Measurements from ENCODE around the gene TAF1D. TPM values are rescaled to one million over a fixed set of nuclear protein-coding genes. Genes with fewer than 3 reads are reported as not detected.
"Not testable (repeated sequence)": the region's sequence is repeated elsewhere in the genome, so short reads cannot be mapped to it uniquely, and the experiment has no call there.

Gene TAF1D
- total RNA-seq, 1 donor from 2014 or later: 148 TPM

DNA sequence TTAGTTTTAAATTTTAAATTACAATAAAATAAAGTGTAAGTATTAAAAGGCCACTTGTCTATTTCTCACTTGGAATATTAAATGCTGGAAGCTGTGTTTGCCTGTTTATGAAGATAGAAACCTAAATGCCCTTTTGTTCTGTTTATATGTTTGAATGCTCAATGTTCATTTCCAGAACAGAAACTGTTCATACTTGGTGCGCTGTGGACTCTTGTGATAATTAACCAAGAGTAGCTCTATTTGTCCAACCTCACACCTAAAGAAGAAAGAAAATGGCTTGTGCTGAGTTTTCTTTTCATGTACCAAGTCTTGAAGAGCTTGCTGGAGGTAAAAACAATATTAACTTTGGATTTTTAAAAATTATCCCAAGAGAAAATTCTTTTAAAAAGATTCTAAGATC, 5.8 kb upstream of the TAF1D start:
- DNase-seq (ENCODE audit: extremely low spot score in 2 of 2): no peak
- TF ChIP-seq POLR2A (IDR thresholded peaks at IDR 0.05): no peak
- TF ChIP-seq POLR2AphosphoS5 (IDR thresholded peaks at IDR 0.05; ENCODE audit: insufficient read depth in 1 of 2, low read depth in 1 of 2): no peak
- TF ChIP-seq, protein P1, sequence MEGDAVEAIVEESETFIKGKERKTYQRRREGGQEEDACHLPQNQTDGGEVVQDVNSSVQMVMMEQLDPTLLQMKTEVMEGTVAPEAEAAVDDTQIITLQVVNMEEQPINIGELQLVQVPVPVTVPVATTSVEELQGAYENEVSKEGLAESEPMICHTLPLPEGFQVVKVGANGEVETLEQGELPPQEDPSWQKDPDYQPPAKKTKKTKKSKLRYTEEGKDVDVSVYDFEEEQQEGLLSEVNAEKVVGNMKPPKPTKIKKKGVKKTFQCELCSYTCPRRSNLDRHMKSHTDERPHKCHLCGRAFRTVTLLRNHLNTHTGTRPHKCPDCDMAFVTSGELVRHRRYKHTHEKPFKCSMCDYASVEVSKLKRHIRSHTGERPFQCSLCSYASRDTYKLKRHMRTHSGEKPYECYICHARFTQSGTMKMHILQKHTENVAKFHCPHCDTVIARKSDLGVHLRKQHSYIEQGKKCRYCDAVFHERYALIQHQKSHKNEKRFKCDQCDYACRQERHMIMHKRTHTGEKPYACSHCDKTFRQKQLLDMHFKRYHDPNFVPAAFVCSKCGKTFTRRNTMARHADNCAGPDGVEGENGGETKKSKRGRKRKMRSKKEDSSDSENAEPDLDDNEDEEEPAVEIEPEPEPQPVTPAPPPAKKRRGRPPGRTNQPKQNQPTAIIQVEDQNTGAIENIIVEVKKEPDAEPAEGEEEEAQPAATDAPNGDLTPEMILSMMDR (IDR thresholded peaks at IDR 0.05): no peak
- intact Hi-C loops (cut with DNase I): no loop called here
- H3K36me3 ChIP-seq: peaks cover 0 to 3% of the 10 kb centered on the region in 2 donors
- H3K4me1 ChIP-seq: no peaks in the 10 kb centered on the region
- no peak overlapping the region for H3K27ac ChIP-seq
- H3K27me3 ChIP-seq: no peaks in the 10 kb centered on the region
- H3K4me3 ChIP-seq: no peak overlapping the region
- no peaks in the 10 kb centered on the region for H3K9me3 ChIP-seq

DNA sequence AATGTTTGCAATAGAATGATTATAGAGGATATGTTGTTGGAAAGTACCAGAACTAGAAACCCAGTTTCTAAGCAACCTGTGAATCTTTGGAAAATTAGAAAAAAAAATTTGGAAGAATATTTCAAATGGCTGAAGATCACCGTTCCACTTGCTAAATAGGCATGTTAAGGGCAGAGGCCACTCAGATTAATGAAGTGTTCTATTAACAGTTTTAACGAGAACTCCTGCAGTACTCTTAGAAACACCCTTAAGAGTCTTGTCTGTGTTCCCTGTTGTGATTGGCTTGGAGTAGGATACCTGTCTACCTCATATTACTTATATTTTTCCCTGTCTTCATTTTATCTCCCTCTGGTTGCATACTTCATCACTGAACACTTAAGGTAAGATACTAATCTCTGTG, 4.8 kb upstream of the TAF1D start:
- Histone ChIP-seq H3K9me3 (no peaks in the 10 kb centered on the region), H3K4me1 (no peaks in the 10 kb centered on the region), H3K36me3 (peaks cover 0 to 3% of the 10 kb centered on the region in 2 donors), H3K27ac (no peak overlapping the region), H3K4me3 (no peak overlapping the region), H3K27me3 (no peaks in the 10 kb centered on the region)
- intact Hi-C loops (cut with DNase I): no loop called here
- DNase-seq (ENCODE audit: extremely low spot score in 2 of 2): no peak
- TF ChIP-seq POLR2AphosphoS5 (IDR thresholded peaks at IDR 0.05; ENCODE audit: insufficient read depth in 1 of 2, low read depth in 1 of 2): no peak
- no peak for TF ChIP-seq POLR2A (IDR thresholded peaks at IDR 0.05)
- TF ChIP-seq, protein P1 (IDR thresholded peaks at IDR 0.05): no peak

DNA sequence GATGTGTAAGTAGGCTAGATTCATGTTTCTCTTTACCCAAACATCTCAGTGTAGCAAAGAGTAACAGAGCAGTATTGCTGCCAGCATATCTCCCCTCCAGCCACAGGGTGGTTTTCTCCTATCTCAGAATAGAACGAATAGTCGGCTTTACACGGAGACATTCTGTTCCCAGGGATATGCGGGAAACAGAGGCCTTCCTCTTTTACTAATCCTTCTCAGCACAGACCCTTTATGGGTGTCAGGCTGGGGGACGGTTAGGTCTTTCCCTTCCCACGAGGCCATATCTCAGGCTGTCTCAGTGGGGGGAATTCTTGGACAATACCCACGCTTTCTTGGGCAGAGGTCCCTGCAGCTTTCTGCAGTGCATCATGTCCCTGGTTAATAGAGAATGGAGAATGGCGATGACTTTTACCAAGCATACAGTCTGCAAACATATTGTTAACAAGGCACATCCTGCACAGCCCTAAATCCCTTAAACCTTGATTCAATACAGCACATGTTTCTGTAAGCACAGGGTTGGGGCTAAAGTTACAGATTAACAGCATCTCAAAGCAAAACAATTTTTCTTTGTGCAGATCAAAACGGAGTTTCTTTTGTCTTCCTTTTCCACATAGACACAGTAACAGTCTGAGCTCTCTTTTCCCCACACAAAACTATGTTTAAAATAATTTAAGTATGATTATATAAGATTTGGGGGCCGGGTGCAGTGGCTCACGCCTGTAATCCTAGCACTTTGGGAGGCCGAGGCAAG, 3.9 kb upstream of the TAF1D start:
- intact Hi-C loops (cut with DNase I); DNase-seq (ENCODE audit: extremely low spot score in 2 of 2); H3K27me3 ChIP-seq; H3K27ac ChIP-seq; H3K36me3 ChIP-seq; H3K4me1 ChIP-seq; H3K4me3 ChIP-seq; H3K9me3 ChIP-seq: not testable (repeated sequence)

GRCh38 chr11:93744669-93745004, 3.3 kb upstream of the TAF1D start:
- H3K27me3 ChIP-seq: no peaks in the 10 kb centered on the region
- no peak overlapping the region for H3K4me3 ChIP-seq
- TF ChIP-seq POLR2A (IDR thresholded peaks at IDR 0.05) (no peak), POLR2AphosphoS5 (IDR thresholded peaks at IDR 0.05; ENCODE audit: insufficient read depth in 1 of 2, low read depth in 1 of 2) (no peak)
- intact Hi-C loops (cut with DNase I): no loop called here
- no peaks in the 10 kb centered on the region for H3K9me3 ChIP-seq
- no peak overlapping the region for H3K27ac ChIP-seq
- H3K36me3 ChIP-seq: peaks cover 0 to 3% of the 10 kb centered on the region in 2 donors
- no peak for DNase-seq (ENCODE audit: extremely low spot score in 2 of 2)
- peaks cover 9% of the 10 kb centered on the region for H3K4me1 ChIP-seq

DNA sequence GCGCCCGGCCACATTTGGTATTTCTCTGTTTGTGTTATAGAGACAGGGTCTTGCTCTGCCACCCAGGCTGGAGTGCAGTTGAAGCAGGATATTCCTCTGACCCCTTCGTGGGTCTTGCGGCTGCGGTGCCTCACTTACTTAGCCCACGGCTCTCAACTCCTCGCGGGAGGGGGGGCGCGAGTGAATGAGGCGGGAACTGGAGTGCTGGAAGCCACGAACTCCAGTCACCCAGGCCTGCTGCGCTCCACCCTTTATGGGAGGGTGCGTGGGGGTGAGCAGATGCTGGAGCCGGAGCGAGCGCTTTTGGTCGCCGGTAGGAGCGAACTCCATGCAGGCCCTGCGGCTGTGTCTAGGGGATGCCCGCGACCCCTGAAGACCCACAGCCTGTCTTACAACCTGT, 2.0 kb upstream of the TAF1D start:
- TF ChIP-seq, protein P1 (IDR thresholded peaks at IDR 0.05): no peak
- no peak for TF ChIP-seq POLR2A (IDR thresholded peaks at IDR 0.05)
- no peak for TF ChIP-seq POLR2AphosphoS5 (IDR thresholded peaks at IDR 0.05; ENCODE audit: insufficient read depth in 1 of 2, low read depth in 1 of 2)
- peaks cover 23% of the 10 kb centered on the region for H3K4me1 ChIP-seq

DNA sequence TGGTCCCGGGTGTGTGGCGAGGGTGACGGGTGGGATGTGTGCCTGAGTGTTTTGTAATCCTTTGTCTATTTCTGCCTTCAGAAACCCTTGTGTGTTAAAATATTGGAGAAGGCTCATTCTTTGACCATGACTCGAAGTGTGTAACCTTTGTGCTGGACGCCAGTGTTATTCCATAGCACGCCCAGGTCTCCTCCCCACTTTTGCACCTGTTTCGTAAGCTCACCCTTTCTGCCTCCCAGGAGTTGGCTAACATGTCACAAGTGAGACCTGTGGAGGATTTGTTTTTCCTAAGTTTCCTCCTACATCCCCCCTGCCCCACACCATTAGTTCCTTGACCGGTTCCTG, 559 bp upstream of the TAF1D start:
- Histone ChIP-seq H3K4me3 (peak overlapping the region; percentile 77 to 78), H3K4me1 (peaks cover 37% of the 10 kb centered on the region), H3K27me3 (no peaks in the 10 kb centered on the region), H3K9me3 (no peaks in the 10 kb centered on the region), H3K27ac (peak overlapping the region; percentile 86), H3K36me3 (peaks cover 0 to 22% of the 10 kb centered on the region in 2 donors)
- TF ChIP-seq, protein P1 (IDR thresholded peaks at IDR 0.05): no peak
- TF ChIP-seq POLR2A (IDR thresholded peaks at IDR 0.05): no peak
- TF ChIP-seq POLR2AphosphoS5 (IDR thresholded peaks at IDR 0.05; ENCODE audit: insufficient read depth in 1 of 2, low read depth in 1 of 2): no peak
- no peak for DNase-seq (ENCODE audit: extremely low spot score in 2 of 2)
- intact Hi-C loops (cut with DNase I): no loop called here

More for the DNA sequence above, 2.0 kb upstream of the TAF1D start:
- Histone ChIP-seq H3K36me3 (peaks cover 0 to 9% of the 10 kb centered on the region in 2 donors), H3K27me3 (no peaks in the 10 kb centered on the region), H3K27ac (no peak overlapping the region), H3K4me3 (no peak overlapping the region), H3K9me3 (no peaks in the 10 kb centered on the region)
- no peak for DNase-seq (ENCODE audit: extremely low spot score in 2 of 2)
- intact Hi-C loops (cut with DNase I): no loop called here
